Measurements from ENCODE around the gene SLC2A10. TPM values are rescaled to one million over a fixed set of nuclear protein-coding genes. Genes with fewer than 3 reads are reported as not detected.

SLC2A10 gene
- total RNA-seq, 3 donors from 2014 or later (not counting 1 experiment from before 2014, with no cell fraction given) = 0.26 to 2.2 (median 0.79) TPM

GRCh38 chr20:46742669-46743045, 33.2 kb downstream of the SLC2A10 start:
- no peaks in the 10 kb centered on the region for H3K4me1 ChIP-seq (ENCODE audit: control insufficient read depth, insufficient read depth, low read length)
- peaks cover 32 to 71% of the 10 kb centered on the region in 2 donors for H3K27me3 Mint-ChIP-seq (ENCODE audit: low read depth in 2 of 2)
- no peaks in the 10 kb centered on the region for H3K4me1 Mint-ChIP-seq
- no peak for TF ChIP-seq CTCF (IDR thresholded peaks at IDR 0.05)
- H3K36me3 Mint-ChIP-seq = no peaks in the 10 kb centered on the region
- intact Hi-C loops (cut with micrococcal nuclease) = no loop called here
- DNase-seq = no peak
- H3K4me3 Mint-ChIP-seq = no peak overlapping the region
- no peak for ATAC-seq
- no peak overlapping the region for H3K4me3 ChIP-seq (ENCODE audit: low read length)
- no peaks in the 10 kb centered on the region for H3K27me3 ChIP-seq (ENCODE audit: control insufficient read depth, insufficient read depth, low read length)
- H3K27ac ChIP-seq (ENCODE audit: low read length) = no peak overlapping the region
- H3K36me3 ChIP-seq (ENCODE audit: control insufficient read depth, insufficient read depth, low read length) = no peaks in the 10 kb centered on the region
- H3K9me3 Mint-ChIP-seq = no peaks in the 10 kb centered on the region
- WGBS (ENCODE audit: insufficient coverage) = 81% methylated on average over 5 of the region's 5 CpGs
- peaks cover 2% of the 10 kb centered on the region for H3K9me3 ChIP-seq (ENCODE audit: control insufficient read depth, insufficient read depth, low read length)
- no peak overlapping the region for H3K27ac Mint-ChIP-seq

GRCh38 chr20:46743088-46743487, 33.6 kb downstream of the SLC2A10 start:
- peaks cover 2% of the 10 kb centered on the region for H3K9me3 ChIP-seq (ENCODE audit: control insufficient read depth, insufficient read depth, low read length)
- no peaks in the 10 kb centered on the region for H3K36me3 ChIP-seq (ENCODE audit: control insufficient read depth, insufficient read depth, low read length)
- H3K4me1 Mint-ChIP-seq = no peaks in the 10 kb centered on the region
- H3K9me3 Mint-ChIP-seq = no peaks in the 10 kb centered on the region
- no peak overlapping the region for H3K4me3 ChIP-seq (ENCODE audit: low read length)
- H3K4me3 Mint-ChIP-seq = no peak overlapping the region
- DNase-seq (no peak), ATAC-seq (no peak)
- WGBS (ENCODE audit: insufficient coverage) = 58% methylated on average over 5 of the region's 5 CpGs
- no peaks in the 10 kb centered on the region for H3K36me3 Mint-ChIP-seq
- H3K4me1 ChIP-seq (ENCODE audit: control insufficient read depth, insufficient read depth, low read length) = no peaks in the 10 kb centered on the region
- H3K27ac ChIP-seq (ENCODE audit: low read length) = no peak overlapping the region
- H3K27me3 ChIP-seq (ENCODE audit: control insufficient read depth, insufficient read depth, low read length) = no peaks in the 10 kb centered on the region
- H3K27ac Mint-ChIP-seq = no peak overlapping the region
- intact Hi-C loops (cut with micrococcal nuclease) = no loop called here
- H3K27me3 Mint-ChIP-seq (ENCODE audit: low read depth in 2 of 2) = peaks cover 35 to 69% of the 10 kb centered on the region in 2 donors
- TF ChIP-seq CTCF (IDR thresholded peaks at IDR 0.05) = no peak

- H3K27me3 Mint-ChIP-seq (ENCODE audit: low read depth in 2 of 2) = peaks cover 24 to 59% of the 10 kb centered on the region in 2 donors
- no peak overlapping the region for H3K4me3 Mint-ChIP-seq
- no peaks in the 10 kb centered on the region for H3K27me3 ChIP-seq (ENCODE audit: control insufficient read depth, insufficient read depth, low read length)
- DNase-seq (no peak), ATAC-seq (no peak)
- H3K36me3 Mint-ChIP-seq = no peaks in the 10 kb centered on the region
- no peaks in the 10 kb centered on the region for H3K4me1 ChIP-seq (ENCODE audit: control insufficient read depth, insufficient read depth, low read length)
- H3K4me3 ChIP-seq (ENCODE audit: low read length) = no peak overlapping the region
- no peaks in the 10 kb centered on the region for H3K9me3 ChIP-seq (ENCODE audit: control insufficient read depth, insufficient read depth, low read length)
- no peaks in the 10 kb centered on the region for H3K4me1 Mint-ChIP-seq
- TF ChIP-seq CTCF (IDR thresholded peaks at IDR 0.05) = no peak
- WGBS (ENCODE audit: insufficient coverage) = 68% methylated on average over 7 of the region's 7 CpGs
- no peak overlapping the region for H3K27ac Mint-ChIP-seq
- no peaks in the 10 kb centered on the region for H3K36me3 ChIP-seq (ENCODE audit: control insufficient read depth, insufficient read depth, low read length)
- intact Hi-C loops (cut with micrococcal nuclease) = no loop called here
- H3K27ac ChIP-seq (ENCODE audit: low read length) = no peak overlapping the region
- no peaks in the 10 kb centered on the region for H3K9me3 Mint-ChIP-seq
Measured at GRCh38 chr20:46746956-46747526, 37.6 kb downstream of the SLC2A10 start.

- Histone ChIP-seq H3K9me3 (ENCODE audit: control insufficient read depth, insufficient read depth, low read length) (no peaks in the 10 kb centered on the region), H3K4me1 (ENCODE audit: control insufficient read depth, insufficient read depth, low read length) (no peaks in the 10 kb centered on the region), H3K4me3 (ENCODE audit: low read length) (no peak overlapping the region), H3K36me3 (ENCODE audit: control insufficient read depth, insufficient read depth, low read length) (no peaks in the 10 kb centered on the region), H3K27me3 (ENCODE audit: control insufficient read depth, insufficient read depth, low read length) (no peaks in the 10 kb centered on the region), H3K27ac (ENCODE audit: low read length) (no peak overlapping the region)
- ATAC-seq (no peak), DNase-seq (no peak)
- Mint-ChIP-seq H3K9me3 (no peaks in the 10 kb centered on the region), H3K36me3 (no peaks in the 10 kb centered on the region), H3K4me3 (no peak overlapping the region), H3K27me3 (ENCODE audit: low read depth in 2 of 2) (peaks cover 30 to 54% of the 10 kb centered on the region in 2 donors), H3K4me1 (peaks cover 0 to 5% of the 10 kb centered on the region in 2 donors), H3K27ac (no peak overlapping the region)
- 83% methylated on average over 3 of the region's 3 CpGs for WGBS (ENCODE audit: insufficient coverage)
- intact Hi-C loops (cut with micrococcal nuclease) = no loop called here
- TF ChIP-seq CTCF (IDR thresholded peaks at IDR 0.05) = no peak
Measured at GRCh38 chr20:46749147-46749546, 39.7 kb downstream of the SLC2A10 start.

Measured in natural killer cell (primary cell).